Measurements from ENCODE around the gene GALNT17. TPM values are rescaled to one million over a fixed set of nuclear protein-coding genes. Genes with fewer than 3 reads are reported as not detected.

Gene GALNT17
- total and polyA plus RNA-seq, 4 donors = 2.8 to 10.8 (median 7.4) TPM

DNA sequence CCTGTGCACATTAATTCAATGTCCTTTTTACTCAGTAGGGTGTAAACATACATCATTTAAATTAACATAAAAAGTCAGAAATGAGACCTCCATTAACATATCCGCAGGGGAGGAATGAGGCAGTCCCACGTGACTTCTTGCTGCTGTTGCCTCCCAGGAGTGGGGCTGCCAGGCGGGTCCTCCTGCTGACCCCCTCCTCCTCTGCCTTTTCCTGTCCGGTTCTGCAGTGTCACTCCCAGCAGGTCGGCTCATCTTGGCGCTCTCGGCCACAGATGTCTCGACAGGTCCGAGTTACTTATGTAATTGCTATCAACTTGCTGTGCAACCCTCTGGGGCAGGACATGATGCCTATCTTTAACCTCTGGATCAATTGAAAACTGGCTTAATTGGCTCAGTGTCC, 329.6 kb downstream of the GALNT17 start:
- Histone ChIP-seq H3K36me3 (ENCODE audit: control insufficient read depth in 4 of 4, insufficient read depth in 4 of 4, low read length in 4 of 4) (no peaks in the 10 kb centered on the region), H3K27ac (ENCODE audit: low read depth in 1 of 2, low read length in 1 of 2) (no peak overlapping the region), H3K9me3 (ENCODE audit: control insufficient read depth in 4 of 4, insufficient read depth in 3 of 4, low read length in 3 of 4) (peaks cover 0 to 2% (median 0%) of the 10 kb centered on the region in 4 donors), H3K27me3 (ENCODE audit: control insufficient read depth in 3 of 3, insufficient read depth in 3 of 3, low read length in 2 of 3) (no peaks in the 10 kb centered on the region), H3K4me3 (no peak overlapping the region), H3K9ac (ENCODE audit: insufficient read depth in 1 of 2, low read length in 2 of 2) (no peak overlapping the region), H3K4me1 (ENCODE audit: control insufficient read depth in 5 of 5, insufficient read depth in 5 of 5, low read length in 5 of 5) (peaks cover 0 to 3% (median 0%) of the 10 kb centered on the region in 5 donors)
- DNase-seq (no peak), ATAC-seq (ENCODE audit: insufficient read depth, low FRiP score) (no peak)
- WGBS, 2 donors = 64 to 70% methylated on average over 9 of the region's 9 CpGs
- TF ChIP-seq, protein P1, sequence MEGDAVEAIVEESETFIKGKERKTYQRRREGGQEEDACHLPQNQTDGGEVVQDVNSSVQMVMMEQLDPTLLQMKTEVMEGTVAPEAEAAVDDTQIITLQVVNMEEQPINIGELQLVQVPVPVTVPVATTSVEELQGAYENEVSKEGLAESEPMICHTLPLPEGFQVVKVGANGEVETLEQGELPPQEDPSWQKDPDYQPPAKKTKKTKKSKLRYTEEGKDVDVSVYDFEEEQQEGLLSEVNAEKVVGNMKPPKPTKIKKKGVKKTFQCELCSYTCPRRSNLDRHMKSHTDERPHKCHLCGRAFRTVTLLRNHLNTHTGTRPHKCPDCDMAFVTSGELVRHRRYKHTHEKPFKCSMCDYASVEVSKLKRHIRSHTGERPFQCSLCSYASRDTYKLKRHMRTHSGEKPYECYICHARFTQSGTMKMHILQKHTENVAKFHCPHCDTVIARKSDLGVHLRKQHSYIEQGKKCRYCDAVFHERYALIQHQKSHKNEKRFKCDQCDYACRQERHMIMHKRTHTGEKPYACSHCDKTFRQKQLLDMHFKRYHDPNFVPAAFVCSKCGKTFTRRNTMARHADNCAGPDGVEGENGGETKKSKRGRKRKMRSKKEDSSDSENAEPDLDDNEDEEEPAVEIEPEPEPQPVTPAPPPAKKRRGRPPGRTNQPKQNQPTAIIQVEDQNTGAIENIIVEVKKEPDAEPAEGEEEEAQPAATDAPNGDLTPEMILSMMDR (IDR thresholded peaks at IDR 0.05; ENCODE audit: control extremely low read depth, extremely low read depth) = no peak

GRCh38 chr7:71465741-71466189, 333.8 kb downstream of the GALNT17 start:
- peaks cover 0 to 2% (median 0%) of the 10 kb centered on the region in 4 donors for H3K9me3 ChIP-seq (ENCODE audit: control insufficient read depth in 4 of 4, insufficient read depth in 3 of 4, low read length in 3 of 4)
- WGBS, 2 donors = 74 to 76% methylated on average over 6 of the region's 6 CpGs
- TF ChIP-seq, protein P1 (IDR thresholded peaks at IDR 0.05; ENCODE audit: control extremely low read depth, extremely low read depth) = no peak

DNA sequence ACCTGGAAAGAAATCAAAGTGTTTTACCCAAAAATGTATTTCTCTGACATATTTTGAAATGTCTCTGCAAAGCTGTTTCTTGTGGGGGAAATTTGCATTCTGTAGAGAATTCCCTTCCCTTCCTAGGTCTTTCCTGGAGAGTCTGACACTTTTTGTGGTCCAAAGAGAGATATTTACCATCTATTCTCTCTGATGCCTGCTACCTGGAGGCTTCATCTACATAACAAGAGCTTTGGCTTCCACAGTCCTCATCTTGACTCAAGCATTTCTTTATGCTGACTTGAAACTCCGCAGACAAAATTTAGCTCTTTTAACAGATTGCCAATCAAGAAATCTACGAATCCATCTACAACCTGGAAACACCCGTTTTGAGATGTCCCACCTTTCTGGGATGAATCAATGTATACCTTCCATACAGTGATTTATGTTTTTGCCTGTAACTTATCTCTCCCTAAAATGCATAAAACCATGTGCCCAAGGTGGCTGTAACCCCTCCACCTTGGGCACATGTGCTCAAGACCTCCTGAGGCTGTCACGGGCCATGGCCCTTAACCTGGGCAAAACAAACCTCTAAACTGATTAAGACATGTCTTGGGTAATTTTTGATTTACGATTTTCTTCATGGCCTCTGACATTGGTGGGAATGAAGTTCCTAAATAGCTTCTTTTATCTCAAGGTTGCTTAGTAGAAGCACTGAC, 334.7 kb downstream of the GALNT17 start:
- no peak for ATAC-seq (ENCODE audit: insufficient read depth, low FRiP score)
- Histone ChIP-seq H3K9ac (ENCODE audit: insufficient read depth in 1 of 2, low read length in 2 of 2) (no peak overlapping the region), H3K4me1 (ENCODE audit: control insufficient read depth in 5 of 5, insufficient read depth in 5 of 5, low read length in 5 of 5) (peaks cover 0 to 13% (median 0%) of the 10 kb centered on the region in 5 donors), H3K4me3 (no peak overlapping the region), H3K9me3 (ENCODE audit: control insufficient read depth in 4 of 4, insufficient read depth in 3 of 4, low read length in 3 of 4) (peaks cover 0 to under 1% (median 0%) of the 10 kb centered on the region in 4 donors), H3K27me3 (ENCODE audit: control insufficient read depth in 3 of 3, insufficient read depth in 3 of 3, low read length in 2 of 3) (no peaks in the 10 kb centered on the region), H3K36me3 (ENCODE audit: control insufficient read depth in 4 of 4, insufficient read depth in 4 of 4, low read length in 4 of 4) (no peaks in the 10 kb centered on the region), H3K27ac (ENCODE audit: low read depth in 1 of 2, low read length in 1 of 2) (no peak overlapping the region)
- WGBS, 2 donors = 66 to 67% methylated on average over 5 of the region's 5 CpGs
- TF ChIP-seq, protein P1 (IDR thresholded peaks at IDR 0.05; ENCODE audit: control extremely low read depth, extremely low read depth) = no peak
- no peak for DNase-seq

More at GRCh38 chr7:71465741-71466189, 333.8 kb downstream of the GALNT17 start:
- Histone ChIP-seq H3K27me3 (ENCODE audit: control insufficient read depth in 3 of 3, insufficient read depth in 3 of 3, low read length in 2 of 3) (no peaks in the 10 kb centered on the region), H3K9ac (ENCODE audit: insufficient read depth in 1 of 2, low read length in 2 of 2) (no peak overlapping the region), H3K27ac (ENCODE audit: low read depth in 1 of 2, low read length in 1 of 2) (no peak overlapping the region), H3K4me3 (no peak overlapping the region), H3K4me1 (ENCODE audit: control insufficient read depth in 5 of 5, insufficient read depth in 5 of 5, low read length in 5 of 5) (peaks cover 0 to 12% (median 2%) of the 10 kb centered on the region in 5 donors), H3K36me3 (ENCODE audit: control insufficient read depth in 4 of 4, insufficient read depth in 4 of 4, low read length in 4 of 4) (no peaks in the 10 kb centered on the region)
- no peak for ATAC-seq (ENCODE audit: insufficient read depth, low FRiP score)
- no peak for DNase-seq

All from lung (tissue), 12 donors.